HG03135 (cell line): ENCODE results near the gene PLPP1.

Source experiments
- ATAC-seq: cut with Tn5 transposase; IDR thresholded peaks from one replicate; pipeline ENCODE4 v1.9.1; 2021; ENCODE audit warnings: mild to moderate bottlenecking, moderate library complexity; ENCODE audit not compliant: unreplicated experiment

Gene PLPP1

GRCh38 chr5:55453211-55453610 lies 81.6 kb downstream of the PLPP1 start:
- no peak for ATAC-seq

DNA sequence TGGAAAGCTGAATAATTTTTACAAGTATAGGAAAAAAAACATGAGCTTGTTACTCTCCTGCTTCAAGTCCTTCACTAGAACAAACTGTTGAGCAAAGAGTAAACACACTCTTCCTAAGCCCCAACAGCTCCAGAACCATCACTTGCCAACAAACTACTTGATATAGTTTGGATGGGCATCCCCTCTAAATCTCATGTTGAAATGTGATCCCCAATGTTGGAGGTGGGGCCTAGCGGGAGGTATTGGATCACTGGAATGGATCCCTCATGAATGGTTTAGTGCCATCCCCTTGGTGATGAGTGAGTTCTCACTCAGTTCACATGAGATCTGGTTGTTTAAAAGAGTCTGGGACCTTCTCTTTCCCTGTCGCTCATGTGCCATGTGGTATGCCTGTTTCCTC lies 82.8 kb downstream of the PLPP1 start:
- ATAC-seq, result no peak

DNA sequence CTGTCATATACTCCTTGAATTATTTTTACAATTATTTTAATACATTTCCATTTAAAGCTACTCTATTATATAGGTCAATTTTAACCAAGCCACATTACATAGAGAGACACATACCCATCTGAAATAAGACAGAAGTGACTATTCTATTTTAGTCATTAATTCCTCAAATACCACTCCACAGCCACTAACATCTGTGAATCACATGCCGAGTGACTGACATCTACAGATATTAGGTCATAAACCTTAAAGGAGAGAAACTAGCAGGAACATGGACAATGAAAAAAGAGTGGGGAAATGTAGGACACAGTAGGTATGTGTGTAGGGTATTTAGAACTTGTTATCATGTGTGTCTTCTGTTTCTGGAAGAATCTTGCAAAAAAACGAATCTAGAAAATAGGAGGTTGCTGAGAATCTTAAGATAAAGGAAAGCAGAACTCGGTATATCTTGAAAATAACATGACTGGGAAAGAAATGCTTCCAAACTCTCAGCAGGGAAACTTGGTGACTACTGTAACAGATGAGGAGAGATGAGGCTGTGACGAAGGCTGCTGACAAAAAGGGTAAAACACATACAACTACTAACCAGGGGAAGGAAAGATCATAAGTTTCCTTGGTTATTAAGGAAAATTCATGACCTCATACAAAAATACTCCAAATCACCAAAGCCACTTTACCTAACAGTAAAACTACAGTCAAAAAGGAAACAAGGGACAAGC lies 84.6 kb downstream of the PLPP1 start:
- no peak for ATAC-seq

GRCh38 chr5:55446640-55447351 lies 88.0 kb downstream of the PLPP1 start:
- no peak for ATAC-seq

DNA sequence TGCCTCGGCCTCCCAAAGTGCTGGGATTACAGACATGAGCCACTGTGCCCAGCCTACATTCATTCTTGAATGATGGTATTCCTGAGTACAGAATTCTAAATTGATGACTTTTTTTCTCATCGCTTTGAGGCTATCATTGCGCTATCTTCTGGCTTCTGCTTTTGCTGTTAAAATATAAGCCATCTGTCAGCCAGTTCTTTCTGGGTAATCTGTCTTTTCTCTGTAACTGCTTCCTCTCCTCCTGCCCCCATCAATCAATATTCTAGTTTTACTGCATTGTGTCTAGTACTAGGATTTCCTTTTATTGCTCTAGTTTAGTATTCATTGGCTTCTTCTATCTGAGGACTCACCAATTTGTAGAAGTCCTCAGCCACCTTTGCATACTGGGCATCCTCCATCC lies 89.0 kb downstream of the PLPP1 start:
- no peak for ATAC-seq

DNA sequence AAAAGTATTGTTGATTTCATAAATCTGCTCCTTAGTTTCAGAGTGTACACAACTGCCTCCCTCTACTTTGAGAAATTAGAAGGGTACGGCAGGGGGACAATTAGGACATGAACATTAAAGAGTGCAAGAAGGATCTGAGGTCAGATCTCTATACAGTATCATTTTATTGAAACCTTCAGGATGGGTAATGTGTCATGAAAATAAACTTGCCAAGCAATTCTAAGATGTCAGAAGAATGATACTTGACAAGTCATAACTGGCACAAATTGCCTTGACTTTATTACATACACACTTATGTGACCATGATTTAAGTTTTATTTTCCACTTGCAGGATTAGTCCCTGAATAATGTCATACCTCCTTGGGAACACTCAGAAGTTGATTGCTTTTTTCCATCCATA lies 92.8 kb downstream of the PLPP1 start:
- ATAC-seq, result no peak

GRCh38 chr5:55441107-55441771 lies 93.5 kb downstream of the PLPP1 start:
- ATAC-seq, result no peak

GRCh38 chr5:55440188-55440646 lies 94.5 kb downstream of the PLPP1 start:
- ATAC-seq, result no peak

DNA sequence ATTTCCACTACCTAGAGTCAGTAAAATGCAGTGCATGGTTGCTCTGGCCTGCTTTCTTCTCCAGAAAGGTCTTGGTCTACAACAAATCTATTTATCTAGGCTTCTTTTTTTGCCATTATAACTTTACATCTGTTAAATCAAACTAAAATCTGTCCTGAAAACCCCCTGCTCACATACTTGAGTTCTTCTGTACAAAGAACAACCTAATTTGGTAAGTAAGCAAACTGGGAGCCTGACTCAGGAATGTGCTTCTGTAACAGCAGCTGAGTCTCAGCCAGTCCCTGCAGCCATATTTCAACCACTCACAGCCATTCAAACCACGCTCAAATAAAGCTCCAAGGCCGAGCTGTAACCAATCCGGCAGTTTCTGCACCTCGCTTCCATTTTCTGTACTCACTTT lies 95.8 kb downstream of the PLPP1 start:
- ATAC-seq, result no peak

DNA sequence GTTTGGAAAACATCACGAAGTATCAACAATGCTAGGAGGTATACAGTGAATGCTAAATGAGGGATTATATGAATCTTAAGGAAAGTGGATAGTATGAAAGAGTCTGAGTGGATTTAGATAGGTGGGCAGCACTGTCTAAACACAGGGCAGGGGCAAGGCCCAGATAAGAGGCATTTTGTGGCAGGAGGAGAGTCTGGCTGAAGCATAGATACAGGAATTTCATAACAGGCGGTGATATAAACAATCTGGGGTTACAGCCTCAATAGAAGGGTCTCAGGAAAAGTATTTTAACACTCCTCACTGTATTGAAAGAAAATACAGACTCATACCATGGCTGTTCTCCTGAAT lies 96.9 kb downstream of the PLPP1 start:
- ATAC-seq, result no peak

GRCh38 chr5:55437452-55437851 lies 97.3 kb downstream of the PLPP1 start:
- no peak for ATAC-seq

DNA sequence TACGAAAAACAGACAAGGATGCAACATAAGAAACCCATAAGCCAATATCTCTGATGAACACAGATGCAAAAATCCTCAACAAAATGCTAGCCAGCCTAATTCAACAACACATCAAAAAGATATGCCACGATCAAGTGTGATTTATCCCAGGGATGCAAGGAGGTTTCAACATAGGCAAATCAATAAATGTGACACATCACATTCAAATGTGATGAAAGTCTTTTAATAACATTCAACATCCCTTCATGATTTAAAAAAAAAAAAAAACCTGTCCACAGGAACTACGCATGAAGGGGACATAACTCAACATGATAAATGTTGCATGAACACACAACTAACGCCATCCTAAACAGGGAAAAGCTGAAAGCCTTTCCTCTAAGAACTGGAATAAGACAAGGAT lies 102.2 kb downstream of the PLPP1 start:
- ATAC-seq, result no peak

GRCh38 chr5:55429613-55430253 lies 105.0 kb downstream of the PLPP1 start:
- no peak for ATAC-seq

GRCh38 chr5:55429221-55429612 lies 105.5 kb downstream of the PLPP1 start:
- no peak for ATAC-seq

- ATAC-seq, result no peak
Observed at GRCh38 chr5:55427157-55427556, 107.6 kb downstream of the PLPP1 start.

DNA sequence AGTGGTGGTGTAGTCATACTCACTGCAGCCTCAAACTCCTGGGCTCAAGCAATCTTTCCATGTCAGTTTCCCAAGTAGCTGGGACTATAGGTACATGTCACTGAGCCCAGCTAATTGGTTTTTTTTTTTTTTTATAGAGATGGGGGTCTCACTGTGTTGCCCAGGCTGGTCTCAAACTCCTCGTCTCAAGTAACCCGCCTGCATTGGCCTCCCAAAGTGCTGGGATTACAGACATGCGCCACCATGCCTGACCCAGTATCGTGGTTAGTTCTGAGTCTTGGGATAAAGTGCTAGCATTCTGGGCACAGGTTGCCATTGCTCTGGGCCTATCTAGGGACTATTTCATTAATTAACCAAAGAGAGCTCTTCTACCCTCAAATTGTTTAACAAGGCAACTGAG lies 108.3 kb downstream of the PLPP1 start:
- ATAC-seq, result no peak

DNA sequence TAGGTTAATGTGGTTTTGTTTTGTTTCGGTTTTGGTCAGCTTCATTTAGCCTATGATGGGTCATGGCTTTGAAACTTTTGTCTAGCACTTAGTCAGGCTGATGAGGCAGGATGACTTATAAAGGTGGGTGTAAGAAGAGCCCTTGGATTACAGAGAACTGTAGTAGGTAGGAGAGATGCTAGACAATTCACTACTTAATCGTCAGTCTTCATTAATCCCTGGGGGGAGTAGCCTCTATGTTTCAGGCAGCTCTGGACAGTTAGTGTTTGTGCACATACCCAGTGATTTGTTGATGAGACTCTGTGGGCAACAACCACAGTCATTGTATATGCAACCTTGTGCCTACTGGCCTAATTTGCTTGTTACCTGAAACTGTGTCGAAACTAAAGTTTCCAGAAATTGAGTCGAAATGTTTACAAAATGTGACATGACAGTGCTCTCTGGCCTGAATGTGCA lies 113.7 kb downstream of the PLPP1 start:
- ATAC-seq, result peak; percentile 97

- ATAC-seq, result no peak
Observed at GRCh38 chr5:55418994-55419968, 115.5 kb downstream of the PLPP1 start.

- ATAC-seq, result no peak
Observed at GRCh38 chr5:55416306-55416705, 118.5 kb downstream of the PLPP1 start.

DNA sequence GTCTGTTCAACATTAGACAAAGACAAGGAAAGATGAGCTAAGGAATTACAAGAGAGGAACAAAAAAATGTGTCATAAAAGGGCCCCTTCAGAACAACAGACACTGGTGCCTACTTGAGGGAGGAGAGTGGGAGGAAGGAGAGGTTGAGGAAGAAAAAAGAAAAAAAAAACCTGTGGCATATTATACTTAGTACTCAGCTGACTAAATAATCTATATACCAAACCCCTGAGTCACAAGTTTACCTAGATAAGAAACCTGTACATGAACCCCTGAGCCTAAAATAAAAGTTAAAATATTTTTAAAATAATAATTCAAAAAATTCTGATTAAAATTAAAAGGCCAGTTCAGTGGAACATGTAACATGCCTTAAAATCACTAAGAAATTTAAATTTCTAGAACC lies 119.7 kb downstream of the PLPP1 start:
- no peak for ATAC-seq
